GM19324 (cell line): Measurements from ENCODE around the gene ZBTB9.

Experiments
- ATAC-seq: cut with Tn5 transposase; IDR thresholded peaks from one replicate; pipeline ENCODE4 v1.9.1; 2021; ENCODE audit warnings: mild to moderate bottlenecking, moderate library complexity; ENCODE audit not compliant: unreplicated experiment, low FRiP score

The ZBTB9 gene

GRCh38 chr6:33418690-33419291 is 35.6 kb upstream of the ZBTB9 start:
- ATAC-seq, result no peak

GRCh38 chr6:33419580-33420490 is 34.5 kb upstream of the ZBTB9 start, which contains the start of gene SYNGAP1:
SYNGAP1 (plus strand) TSS chr6:33420065; CDS start chr6:33420265, 200 bp downstream.
- no peak for ATAC-seq

- no peak for ATAC-seq
Measured at GRCh38 chr6:33420491-33421343, 33.7 kb upstream of the ZBTB9 start.

GRCh38 chr6:33421344-33421643 is 33.1 kb upstream of the ZBTB9 start:
- ATAC-seq, result no peak

- no peak for ATAC-seq
Measured at GRCh38 chr6:33423777-33424176, 30.6 kb upstream of the ZBTB9 start.

- ATAC-seq, result no peak
Measured at GRCh38 chr6:33424855-33425667, 29.3 kb upstream of the ZBTB9 start.

GRCh38 chr6:33425668-33426577 is 28.5 kb upstream of the ZBTB9 start:
- peak; percentile 36 for ATAC-seq

- no peak for ATAC-seq
Measured at GRCh38 chr6:33426590-33427511, 27.5 kb upstream of the ZBTB9 start.

- ATAC-seq, result no peak
Measured at GRCh38 chr6:33427585-33428223, 26.7 kb upstream of the ZBTB9 start.

GRCh38 chr6:33428224-33428965 is 26.0 kb upstream of the ZBTB9 start:
- no peak for ATAC-seq

- no peak for ATAC-seq
Measured at GRCh38 chr6:33428966-33429749, 25.2 kb upstream of the ZBTB9 start.

GRCh38 chr6:33429750-33430052 is 24.7 kb upstream of the ZBTB9 start:
- ATAC-seq, result no peak

GRCh38 chr6:33430334-33430733 is 24.0 kb upstream of the ZBTB9 start:
- no peak for ATAC-seq

- ATAC-seq, result no peak
Measured at GRCh38 chr6:33430991-33431879, 23.1 kb upstream of the ZBTB9 start.

GRCh38 chr6:33431880-33432541 is 22.4 kb upstream of the ZBTB9 start:
- ATAC-seq, result no peak
